Measurements from ENCODE around the gene RIN2. TPM values are rescaled to one million over a fixed set of nuclear protein-coding genes. Genes with fewer than 3 reads are reported as not detected.

Gene RIN2
- total RNA-seq = 88.7 TPM

DNA sequence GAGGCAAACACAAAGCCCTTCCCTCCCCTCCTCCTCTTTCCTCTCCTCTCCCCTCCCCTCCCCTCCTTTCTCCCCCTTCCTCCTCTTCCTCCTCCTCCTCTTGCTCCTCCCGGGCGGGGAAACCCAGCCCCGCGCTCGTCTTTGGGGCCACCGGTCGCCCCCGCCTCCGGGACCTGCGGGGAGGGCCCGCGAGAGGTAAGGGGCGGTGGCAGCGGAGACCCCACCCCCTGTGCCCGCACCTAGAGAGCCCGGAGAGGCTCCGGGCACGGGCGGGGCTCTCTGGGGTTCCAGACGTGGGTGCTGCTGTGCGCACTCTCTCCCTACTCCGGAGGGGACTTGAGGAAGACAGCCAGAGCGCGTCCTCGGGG is at the start of gene RIN2:
TSS of gene RIN2 (plus strand) at position 126 of the 368 bp plus-strand sequence. CDS start 131,344 bp downstream, outside the sequence.
- no peak for DNase-seq (ENCODE audit: low spot score)

DNA sequence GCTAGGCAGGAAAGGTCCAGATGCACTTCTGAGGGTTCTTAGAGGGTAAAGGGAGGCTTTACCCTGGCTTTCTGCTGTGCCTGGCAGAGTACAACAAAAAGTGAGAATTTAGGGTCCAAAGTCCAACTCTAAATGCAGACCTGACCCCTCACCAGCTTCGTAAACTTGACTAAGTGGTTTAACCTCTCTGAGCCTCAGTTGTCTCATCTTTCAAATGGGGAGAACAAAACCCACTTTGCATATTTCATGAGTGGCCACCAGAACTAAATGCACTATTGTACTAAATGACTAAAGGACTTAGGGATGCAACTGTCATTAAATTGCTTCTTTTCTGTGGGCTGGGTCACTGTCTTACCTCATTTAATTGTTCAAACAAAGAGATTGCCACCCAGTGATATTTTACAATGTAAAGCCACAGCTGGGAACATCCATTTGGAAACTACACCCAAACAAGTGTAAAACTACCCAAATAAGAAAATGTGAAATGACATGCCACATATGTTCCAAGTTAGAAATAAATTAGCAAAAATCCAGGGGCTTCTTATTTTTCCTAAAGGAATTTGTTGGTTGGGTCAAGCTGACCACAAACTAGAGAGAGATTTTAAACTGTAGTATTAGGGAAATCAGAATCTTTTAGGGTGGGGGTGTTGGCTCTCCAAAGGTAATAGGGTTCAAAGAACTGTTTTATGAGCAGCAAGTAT is 48.3 kb upstream of the RIN2 start:
- DNase-seq (ENCODE audit: low spot score) = no peak

DNA sequence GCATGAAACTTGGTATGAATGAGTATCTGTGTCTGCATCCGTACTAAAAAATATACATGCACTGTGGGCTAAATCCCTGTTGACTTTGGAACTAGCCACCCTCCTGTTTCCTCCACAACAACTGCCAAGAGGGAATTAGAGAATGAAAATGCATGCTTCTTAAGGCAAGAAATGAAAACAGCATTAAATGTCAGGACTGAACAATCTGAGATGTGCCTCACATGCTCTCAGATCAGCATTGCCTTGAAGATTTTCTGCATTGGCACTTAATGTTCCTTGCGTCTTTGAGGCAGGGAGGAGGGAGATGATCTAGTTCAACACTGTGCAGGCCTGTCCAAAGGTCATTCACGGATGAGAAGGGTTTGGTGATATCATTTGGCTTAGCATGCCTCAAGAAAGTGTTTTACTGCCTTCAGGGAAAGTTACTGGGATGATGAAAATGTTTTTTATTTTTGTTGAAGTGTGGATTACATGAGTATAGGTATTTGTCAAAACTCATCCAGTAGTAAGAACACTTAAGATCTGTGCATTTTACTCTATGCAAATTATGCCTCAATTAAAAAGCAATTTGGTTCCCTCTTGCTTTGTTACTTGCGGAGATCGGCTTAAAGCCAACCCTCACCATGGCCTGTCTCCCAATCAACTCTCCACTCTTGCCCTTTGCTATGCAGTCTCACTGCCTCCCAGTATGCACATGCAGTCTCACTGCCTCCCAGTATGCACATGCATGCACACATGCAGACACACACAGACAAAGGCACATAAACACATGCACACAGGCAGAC is 47.5 kb upstream of the RIN2 start:
- peak; percentile 46 for DNase-seq (ENCODE audit: low spot score)

DNA sequence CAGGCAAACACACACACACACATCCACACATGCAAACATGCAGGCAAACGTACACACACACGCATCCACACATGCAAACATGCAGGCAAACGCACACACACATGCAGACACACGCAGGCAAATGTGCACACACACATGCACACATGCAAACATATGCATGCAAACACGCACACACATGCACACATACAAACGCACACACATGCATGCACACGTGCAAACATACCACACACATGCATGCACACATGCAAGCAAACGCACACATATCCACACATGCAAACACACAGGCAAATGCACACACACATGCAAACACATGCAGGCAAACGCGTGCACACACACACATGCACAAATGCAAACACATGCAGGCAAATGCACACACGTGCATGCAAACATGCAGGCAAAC is 46.9 kb upstream of the RIN2 start:
- DNase-seq (ENCODE audit: low spot score) = no peak

GRCh38 chr20:19712721-19713260 is 45.3 kb upstream of the RIN2 start:
- no peak for DNase-seq (ENCODE audit: low spot score)

DNA sequence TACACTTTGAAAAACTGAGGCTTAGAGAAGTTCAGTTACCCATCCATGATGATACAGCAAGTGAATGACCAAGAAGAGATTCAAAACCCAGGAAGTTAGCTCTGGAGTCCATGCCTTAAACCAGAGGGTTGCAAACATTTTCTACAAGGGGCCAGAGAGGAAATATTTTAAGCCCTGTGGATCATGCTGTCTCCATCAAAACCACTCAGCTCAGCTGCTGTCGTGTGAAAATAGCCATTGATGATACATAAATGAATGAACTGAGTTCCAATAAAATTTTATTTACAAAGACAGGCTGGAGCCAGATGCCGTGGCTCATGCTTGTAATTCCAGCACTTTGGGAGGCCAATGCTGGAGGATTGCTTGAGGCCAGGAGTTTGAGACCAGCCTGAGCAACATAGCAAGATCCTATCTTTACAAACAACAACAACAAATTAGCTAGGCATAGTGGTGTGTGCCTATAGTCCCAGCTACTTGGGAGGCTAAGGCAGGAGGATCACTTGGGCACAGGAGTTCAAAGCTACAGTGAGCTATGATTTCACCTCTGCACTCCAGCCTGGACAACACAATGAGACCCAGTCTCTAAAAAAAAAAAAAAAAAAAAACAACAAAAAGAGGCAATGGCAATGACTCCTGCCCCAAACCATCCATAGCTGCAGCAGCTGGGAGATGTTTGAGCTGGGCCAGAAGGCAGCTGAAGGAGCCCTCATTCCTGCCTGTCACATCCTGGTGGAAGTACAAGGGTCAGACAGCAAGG is 44.1 kb upstream of the RIN2 start:
- DNase-seq (ENCODE audit: low spot score) = no peak

- no peak for DNase-seq (ENCODE audit: low spot score)
Measured at GRCh38 chr20:19714579-19714840, 43.5 kb upstream of the RIN2 start.

- DNase-seq (ENCODE audit: low spot score) = no peak
Measured at GRCh38 chr20:19715986-19716385, 42.1 kb upstream of the RIN2 start.

- DNase-seq (ENCODE audit: low spot score) = no peak
Measured at GRCh38 chr20:19718880-19719279, 39.2 kb upstream of the RIN2 start.

- DNase-seq (ENCODE audit: low spot score) = no peak
Measured at GRCh38 chr20:19720991-19721390, 37.1 kb upstream of the RIN2 start.

GRCh38 chr20:19723051-19723450 is 35.0 kb upstream of the RIN2 start:
- no peak for DNase-seq (ENCODE audit: low spot score)

GRCh38 chr20:19723813-19724430 is 34.1 kb upstream of the RIN2 start:
- DNase-seq (ENCODE audit: low spot score) = no peak

DNA sequence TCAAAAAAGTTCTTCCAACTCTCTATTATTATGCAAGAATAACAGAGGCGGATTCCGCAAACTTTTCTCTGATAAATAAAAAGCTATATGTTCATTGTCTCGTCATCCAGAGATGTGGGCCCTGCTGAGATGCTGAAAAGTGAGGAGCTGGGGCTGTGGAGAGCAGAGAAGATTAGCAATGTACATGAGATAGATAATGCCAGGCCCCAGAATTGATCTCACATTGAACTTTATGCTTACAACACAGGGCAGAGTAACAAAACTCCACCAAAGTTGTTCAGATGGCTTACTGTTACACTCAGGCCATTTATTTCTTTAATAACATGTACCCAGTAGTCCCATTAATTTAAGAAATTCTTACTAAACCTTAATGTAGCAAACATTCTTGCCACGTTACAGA is 32.7 kb upstream of the RIN2 start:
- no peak for DNase-seq (ENCODE audit: low spot score)

GRCh38 chr20:19725814-19726525 is 32.1 kb upstream of the RIN2 start:
- DNase-seq (ENCODE audit: low spot score) = no peak

GRCh38 chr20:19727251-19727847 is 30.7 kb upstream of the RIN2 start:
- no peak for DNase-seq (ENCODE audit: low spot score)

GRCh38 chr20:19729672-19730071 is 28.4 kb upstream of the RIN2 start:
- DNase-seq (ENCODE audit: low spot score) = no peak

DNA sequence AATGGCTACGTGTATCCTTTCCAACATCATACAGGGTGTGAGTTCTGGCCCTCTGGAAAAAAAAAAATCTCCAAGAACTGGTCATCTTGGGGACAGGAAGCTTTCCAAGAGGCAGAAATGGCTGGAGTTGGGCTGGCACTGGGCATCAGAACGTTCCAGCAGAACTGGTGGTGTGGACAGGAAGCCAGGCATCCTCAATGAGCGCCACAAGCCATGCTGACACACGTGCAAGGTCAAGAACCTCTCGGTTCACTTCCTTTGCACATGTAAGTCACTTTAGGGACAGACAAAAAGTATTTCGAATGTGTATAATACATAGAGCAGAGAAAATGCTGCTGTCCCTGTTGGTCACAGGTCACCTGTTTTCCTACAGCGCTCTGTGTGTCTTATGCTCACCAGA is 27.4 kb upstream of the RIN2 start:
- no peak for DNase-seq (ENCODE audit: low spot score)

- no peak for DNase-seq (ENCODE audit: low spot score)
Measured at GRCh38 chr20:19734811-19735210, 23.2 kb upstream of the RIN2 start.

GRCh38 chr20:19735446-19735845 is 22.6 kb upstream of the RIN2 start:
- peak; percentile 73 for DNase-seq (ENCODE audit: low spot score)

GRCh38 chr20:19737025-19737424 is 21.0 kb upstream of the RIN2 start:
- DNase-seq (ENCODE audit: low spot score) = peak; percentile 38

- no peak for DNase-seq (ENCODE audit: low spot score)
Measured at GRCh38 chr20:19738951-19739350, 19.1 kb upstream of the RIN2 start.
